Esophagus squamous epithelium (tissue), 5 donors: Measurements from ENCODE around the gene HMCN2. TPM values are rescaled to one million over a fixed set of nuclear protein-coding genes. Genes with fewer than 3 reads are reported as not detected.

Experiments
- DNase-seq: peaks from one replicate; lab custom pipeline; 2025; lab: John Stamatoyannopoulos, UW
- H3K27ac ChIP-seq, 4 donors: fragments of 200-600 bp; sonication (generic); one replicate each; pipeline ENCODE4 v1.5.1; 2016 to 2019; ENCODE audit warnings: mild to moderate bottlenecking in 1 of 4
- H3K27me3 ChIP-seq, 4 donors: fragments of 200-600 bp; sonication (generic); 1 replicate in 3 of 4; 2 replicates in 1 of 4; pipeline versions ENCODE4 v1.5.1 to v1.6.0; 2017 to 2021; ENCODE audit warnings: antibody characterized with exemption in 1 of 4
- H3K36me3 ChIP-seq, 3 donors: fragments of 200-600 bp; sonication (generic); one replicate each; pipeline ENCODE4 v1.5.1; 2016 to 2019
- H3K4me1 ChIP-seq, 3 donors: fragments of 200-600 bp; sonication (generic); one replicate each; pipeline ENCODE4 v1.5.1; 2017 to 2019
- H3K4me3 ChIP-seq, 4 donors: fragments of 200-600 bp; sonication (generic); 1 replicate in 3 of 4; 2 replicates in 1 of 4; pipeline ENCODE4 v1.5.1; 2016 to 2019; ENCODE audit warnings: mild to moderate bottlenecking in 2 of 4, moderate library complexity in 1 of 4
- H3K9me3 ChIP-seq, 3 donors: fragments of 200-600 bp; sonication (generic); one replicate each; pipeline ENCODE4 v1.5.1; 2016 to 2019
- CTCF ChIP-seq, 6 experiments: fragments of 450-650 bp in 4 of 6; fragments of 200-600 bp in 2 of 6; sonication (generic) in 2 of 6; IDR thresholded peaks; one replicate each; pipeline ENCODE4 v1.5.1; 2016 to 2019; ENCODE audit warnings: antibody characterized with exemption in 6 of 6, mild to moderate bottlenecking in 4 of 6, moderate library complexity in 4 of 6
- POLR2A ChIP-seq, 4 donors: fragments of 450-650 bp; IDR thresholded peaks; one replicate each; pipeline ENCODE4 v1.6.1; 2017; ENCODE audit warnings: antibody characterized with exemption in 4 of 4, mild to moderate bottlenecking in 4 of 4, moderate library complexity in 3 of 4
- WGBS, 2 donors: methylation state at CpG; one replicate each; pipeline ENCODE4 v1.1.5; 2018; 5-methylcytosine and 5-hydroxymethylcytosine counted together
- intact Hi-C: fragments of 100-400 bp; cut with DNase I; formaldehyde crosslinking; loops from one replicate; pipeline ENCODE4 v1.15.0; 2022
- total RNA-seq, 4 donors: library from RNA; depleted of rRNA; stranded (reverse); fragments of >200 nt; gene quantifications; one replicate each; pipeline ENCODE4 v1.1.0, GENCODE V29; 2016
- donor health status: DM: yes; HTN: yes; CAD: no.

The HMCN2 gene
- total RNA-seq, 4 donors from 2014 or later, result 0.53 to 4.8 (median 0.78) TPM

- H3K9me3 ChIP-seq, result peaks cover 0 to 16% (median 3%) of the 10 kb centered on the region in 3 donors
- intact Hi-C loops, result no loop called here
- TF ChIP-seq CTCF (IDR thresholded peaks at IDR 0.05) (no peak), POLR2A (IDR thresholded peaks at IDR 0.05) (no peak)
- no peaks in the 10 kb centered on the region for H3K36me3 ChIP-seq
- H3K27me3 ChIP-seq, result peaks cover 0 to 99% (median 0%) of the 10 kb centered on the region in 4 donors
- H3K4me3 ChIP-seq, result no peak overlapping the region
- DNase-seq, result no peak
- 88 to 100% methylated on average over 5 of the region's 22 CpGs for WGBS, 2 donors
- no peak overlapping the region for H3K27ac ChIP-seq
- H3K4me1 ChIP-seq, result peaks cover 23 to 51% (median 29%) of the 10 kb centered on the region in 3 donors
Measured at GRCh38 chr9:130430734-130431535, 165.4 kb downstream of the HMCN2 start.

GRCh38 chr9:130431536-130432303 is 166.2 kb downstream of the HMCN2 start:
- H3K27me3 ChIP-seq, result peaks cover 0 to 99% (median 0%) of the 10 kb centered on the region in 4 donors
- TF ChIP-seq CTCF (IDR thresholded peaks at IDR 0.05) (no peak), POLR2A (IDR thresholded peaks at IDR 0.05) (no peak)
- no peak overlapping the region for H3K27ac ChIP-seq
- no peak for DNase-seq
- no peaks in the 10 kb centered on the region for H3K36me3 ChIP-seq
- intact Hi-C loops, result no loop called here
- 70 to 83% methylated on average over 1 to 2 of the region's 17 CpGs for WGBS, 2 donors
- H3K9me3 ChIP-seq, result peaks cover 0 to 16% (median 3%) of the 10 kb centered on the region in 3 donors
- no peak overlapping the region for H3K4me3 ChIP-seq
- H3K4me1 ChIP-seq, result peaks cover 22 to 43% (median 25%) of the 10 kb centered on the region in 3 donors

GRCh38 chr9:130432362-130432761 is 166.8 kb downstream of the HMCN2 start:
- Histone ChIP-seq H3K9me3 (peaks cover 0 to 16% (median 3%) of the 10 kb centered on the region in 3 donors), H3K27ac (no peak overlapping the region), H3K27me3 (peaks cover 0 to 99% (median 0%) of the 10 kb centered on the region in 4 donors), H3K4me3 (no peak overlapping the region), H3K36me3 (no peaks in the 10 kb centered on the region), H3K4me1 (peaks cover 16 to 37% (median 18%) of the 10 kb centered on the region in 3 donors)
- no peak for DNase-seq
- 50 to 59% methylated on average over 6 to 8 of the region's 11 CpGs for WGBS, 2 donors
- TF ChIP-seq POLR2A (IDR thresholded peaks at IDR 0.05) (no peak), CTCF (IDR thresholded peaks at IDR 0.05) (peak in 2 of 6 experiments; percentile 17 to 42)
- intact Hi-C loops, result no loop called here

GRCh38 chr9:130432796-130433167 is 167.2 kb downstream of the HMCN2 start:
- Histone ChIP-seq H3K4me3 (peak overlapping the region; percentile 1 to 58 (median 35)), H3K27me3 (peaks cover 0 to 98% (median 0%) of the 10 kb centered on the region in 4 donors), H3K36me3 (no peaks in the 10 kb centered on the region), H3K27ac (no peak overlapping the region), H3K4me1 (peaks cover 13 to 32% (median 14%) of the 10 kb centered on the region in 3 donors), H3K9me3 (peaks cover 0 to 16% (median 3%) of the 10 kb centered on the region in 3 donors)
- DNase-seq, result no peak
- WGBS, 2 donors, result 28 to 35% methylated on average over 2 to 11 of the region's 16 CpGs
- TF ChIP-seq POLR2A (IDR thresholded peaks at IDR 0.05), result no peak
- TF ChIP-seq CTCF (IDR thresholded peaks at IDR 0.05), result no peak
- intact Hi-C loops, result no loop called here
